Measurements from ENCODE around the gene DNAJB13. TPM values are rescaled to one million over a fixed set of nuclear protein-coding genes. Genes with fewer than 3 reads are reported as not detected.

Gene DNAJB13
- total RNA-seq, 1 experiment from 2014 or later = not detected

- in situ Hi-C loops (cut with HindIII; ENCODE audit: low pct_unique_long_range_greater_than_20kb, low sequenced_read_pairs) = no loop called here
- DNase-seq (ENCODE audit: low read depth, low spot score) = no peak
These were observed 5.4 kb upstream of the DNAJB13 start for GRCh38 chr11:73945396-73945795.

GRCh38 chr11:73946798-73947458 lies 3.9 kb upstream of the DNAJB13 start:
- in situ Hi-C loops (cut with HindIII; ENCODE audit: low pct_unique_long_range_greater_than_20kb, low sequenced_read_pairs) = no loop called here
- DNase-seq (ENCODE audit: low read depth, low spot score) = no peak

GRCh38 chr11:73949246-73949645 lies 1.6 kb upstream of the DNAJB13 start:
- in situ Hi-C loops (cut with HindIII; ENCODE audit: low pct_unique_long_range_greater_than_20kb, low sequenced_read_pairs) = no loop called here
- DNase-seq (ENCODE audit: low read depth, low spot score) = no peak

GRCh38 chr11:73949912-73950311 lies 914 bp upstream of the DNAJB13 start:
- in situ Hi-C loops (cut with HindIII; ENCODE audit: low pct_unique_long_range_greater_than_20kb, low sequenced_read_pairs) = no loop called here
- DNase-seq (ENCODE audit: low read depth, low spot score) = no peak

- no peak for DNase-seq (ENCODE audit: low read depth, low spot score)
These were observed 971 bp downstream of the DNAJB13 start for GRCh38 chr11:73951797-73952196.

GRCh38 chr11:73956876-73957653 lies 6.2 kb downstream of the DNAJB13 start:
- no peak for DNase-seq (ENCODE audit: low read depth, low spot score)
- in situ Hi-C loops (cut with HindIII; ENCODE audit: low pct_unique_long_range_greater_than_20kb, low sequenced_read_pairs) = no loop called here

More at GRCh38 chr11:73951797-73952196, 971 bp downstream of the DNAJB13 start:
- in situ Hi-C loops (cut with HindIII; ENCODE audit: low pct_unique_long_range_greater_than_20kb, low sequenced_read_pairs) = no loop called here

GRCh38 chr11:73957654-73958361 lies 7.0 kb downstream of the DNAJB13 start:
- no peak for DNase-seq (ENCODE audit: low read depth, low spot score)
- in situ Hi-C loops (cut with HindIII; ENCODE audit: low pct_unique_long_range_greater_than_20kb, low sequenced_read_pairs) = no loop called here

GRCh38 chr11:73958521-73959141 lies 7.8 kb downstream of the DNAJB13 start:
- DNase-seq (ENCODE audit: low read depth, low spot score) = no peak
- in situ Hi-C loops (cut with HindIII; ENCODE audit: low pct_unique_long_range_greater_than_20kb, low sequenced_read_pairs) = no loop called here

GRCh38 chr11:73961321-73961720 lies 10.5 kb downstream of the DNAJB13 start:
- no peak for DNase-seq (ENCODE audit: low read depth, low spot score)
- in situ Hi-C loops (cut with HindIII; ENCODE audit: low pct_unique_long_range_greater_than_20kb, low sequenced_read_pairs) = no loop called here

- in situ Hi-C loops (cut with HindIII; ENCODE audit: low pct_unique_long_range_greater_than_20kb, low sequenced_read_pairs) = no loop called here
- no peak for DNase-seq (ENCODE audit: low read depth, low spot score)
These were observed 11.4 kb downstream of the DNAJB13 start for GRCh38 chr11:73962101-73962705.

GRCh38 chr11:73963861-73964260 lies 13.0 kb downstream of the DNAJB13 start:
- in situ Hi-C loops (cut with HindIII; ENCODE audit: low pct_unique_long_range_greater_than_20kb, low sequenced_read_pairs) = no loop called here
- DNase-seq (ENCODE audit: low read depth, low spot score) = no peak

- in situ Hi-C loops (cut with HindIII; ENCODE audit: low pct_unique_long_range_greater_than_20kb, low sequenced_read_pairs) = no loop called here
- DNase-seq (ENCODE audit: low read depth, low spot score) = peak; percentile 64
These were observed 14.4 kb downstream of the DNAJB13 start for GRCh38 chr11:73965076-73965763.

- DNase-seq (ENCODE audit: low read depth, low spot score) = peak; percentile 46
- in situ Hi-C loops (cut with HindIII; ENCODE audit: low pct_unique_long_range_greater_than_20kb, low sequenced_read_pairs) = no loop called here
These were observed 14.9 kb downstream of the DNAJB13 start for GRCh38 chr11:73965764-73966121.

- in situ Hi-C loops (cut with HindIII; ENCODE audit: low pct_unique_long_range_greater_than_20kb, low sequenced_read_pairs) = no loop called here
- DNase-seq (ENCODE audit: low read depth, low spot score) = no peak
These were observed 17.6 kb downstream of the DNAJB13 start for GRCh38 chr11:73968356-73968966.

- DNase-seq (ENCODE audit: low read depth, low spot score) = no peak
- in situ Hi-C loops (cut with HindIII; ENCODE audit: low pct_unique_long_range_greater_than_20kb, low sequenced_read_pairs) = no loop called here
These were observed 18.3 kb downstream of the DNAJB13 start for GRCh38 chr11:73969091-73969490.

- in situ Hi-C loops (cut with HindIII; ENCODE audit: low pct_unique_long_range_greater_than_20kb, low sequenced_read_pairs) = no loop called here
These were observed 19.4 kb downstream of the DNAJB13 start for GRCh38 chr11:73969991-73970800.

More at GRCh38 chr11:73969991-73970800, 19.4 kb downstream of the DNAJB13 start:
- no peak for DNase-seq (ENCODE audit: low read depth, low spot score)

Measured in SK-MEL-5 (cell line).